ENCODE measurements around the gene ZIC5.

Gene ZIC5

DNA sequence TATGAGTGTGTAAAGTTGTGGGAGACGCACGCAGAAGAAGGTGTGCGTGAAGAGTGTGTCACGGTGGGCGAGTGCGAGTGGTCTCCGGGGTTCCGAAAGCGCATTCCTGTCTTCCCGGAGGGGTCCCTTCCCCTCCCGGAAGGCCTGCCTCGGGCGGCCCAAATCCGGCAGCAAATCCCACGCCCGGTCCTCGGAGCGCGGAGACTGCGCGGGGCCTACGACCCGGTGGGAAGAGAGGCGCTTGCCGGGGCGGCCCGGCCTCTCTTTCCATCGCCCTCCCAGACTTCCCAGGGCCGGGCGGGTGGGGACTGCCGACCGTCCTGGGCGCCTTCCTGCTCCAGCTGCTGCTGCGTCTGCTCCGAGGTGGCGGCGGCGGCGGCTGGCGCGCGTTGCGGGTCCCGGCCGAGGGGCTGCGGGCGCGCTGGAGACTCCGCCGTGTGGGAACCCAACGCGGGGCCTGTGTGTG is 2.1 kb downstream of the ZIC5 start:
- TF ChIP-seq, protein P1, sequence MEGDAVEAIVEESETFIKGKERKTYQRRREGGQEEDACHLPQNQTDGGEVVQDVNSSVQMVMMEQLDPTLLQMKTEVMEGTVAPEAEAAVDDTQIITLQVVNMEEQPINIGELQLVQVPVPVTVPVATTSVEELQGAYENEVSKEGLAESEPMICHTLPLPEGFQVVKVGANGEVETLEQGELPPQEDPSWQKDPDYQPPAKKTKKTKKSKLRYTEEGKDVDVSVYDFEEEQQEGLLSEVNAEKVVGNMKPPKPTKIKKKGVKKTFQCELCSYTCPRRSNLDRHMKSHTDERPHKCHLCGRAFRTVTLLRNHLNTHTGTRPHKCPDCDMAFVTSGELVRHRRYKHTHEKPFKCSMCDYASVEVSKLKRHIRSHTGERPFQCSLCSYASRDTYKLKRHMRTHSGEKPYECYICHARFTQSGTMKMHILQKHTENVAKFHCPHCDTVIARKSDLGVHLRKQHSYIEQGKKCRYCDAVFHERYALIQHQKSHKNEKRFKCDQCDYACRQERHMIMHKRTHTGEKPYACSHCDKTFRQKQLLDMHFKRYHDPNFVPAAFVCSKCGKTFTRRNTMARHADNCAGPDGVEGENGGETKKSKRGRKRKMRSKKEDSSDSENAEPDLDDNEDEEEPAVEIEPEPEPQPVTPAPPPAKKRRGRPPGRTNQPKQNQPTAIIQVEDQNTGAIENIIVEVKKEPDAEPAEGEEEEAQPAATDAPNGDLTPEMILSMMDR (IDR thresholded peaks at IDR 0.05; ENCODE audit: low read depth, low read length): no peak
- H3K4me3 ChIP-seq (replicated peaks in 1 of 2; ENCODE audit: low read depth in 2 of 2, low read length in 2 of 2): no peak overlapping the region
- no peak for DNase-seq (ENCODE audit: low read depth in 2 of 2)

DNA sequence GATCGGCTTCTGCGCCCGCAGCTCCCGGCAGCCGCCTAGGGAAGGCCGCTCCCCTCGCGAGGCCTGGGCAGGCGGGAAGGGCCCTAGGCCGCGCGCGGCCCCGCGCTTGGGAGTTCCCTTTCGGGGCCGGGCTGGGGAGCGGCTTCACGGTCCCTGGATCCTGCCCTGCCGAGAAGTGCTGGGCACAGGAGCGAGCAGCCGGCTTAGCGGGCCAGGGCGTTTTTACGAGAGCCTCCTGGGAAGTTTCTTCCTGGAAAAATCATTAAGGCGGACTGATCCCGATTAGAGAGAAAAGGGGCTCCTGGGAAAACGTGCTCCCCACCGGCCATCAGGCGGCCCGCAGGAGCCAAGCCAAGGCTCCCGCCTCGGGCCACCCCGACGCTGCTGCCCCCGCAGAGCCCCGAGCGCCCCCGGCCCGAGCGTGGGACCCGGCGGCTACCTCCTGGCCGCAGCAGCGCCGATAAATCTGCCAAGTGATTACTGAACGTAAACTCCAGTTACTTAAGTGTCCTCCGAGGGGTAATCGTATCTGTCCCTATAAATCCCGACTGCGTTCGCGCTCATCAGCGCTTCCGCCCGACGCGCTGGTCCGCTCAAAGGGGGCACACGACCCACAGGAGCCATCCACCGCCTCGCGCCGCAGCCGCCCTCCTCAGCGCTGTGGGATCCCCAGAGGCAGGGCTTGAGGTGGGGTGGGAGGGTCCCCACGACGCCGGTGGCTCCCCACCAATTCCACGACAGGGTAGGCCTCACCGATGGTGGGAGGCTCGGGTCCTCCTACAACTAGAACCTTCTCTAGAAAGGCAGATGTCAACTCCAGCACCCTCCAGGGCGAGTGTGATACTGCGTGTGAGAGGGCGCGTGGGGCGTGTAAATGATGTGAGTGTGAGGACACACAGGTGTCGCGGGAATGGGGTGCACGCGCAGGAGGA is 2.8 kb downstream of the ZIC5 start:
- DNase-seq (ENCODE audit: low read depth in 2 of 2): no peak
- peak overlapping the region in 1 of 2 donors; percentile 11 for H3K4me3 ChIP-seq (replicated peaks in 1 of 2; ENCODE audit: low read depth in 2 of 2, low read length in 2 of 2)
- TF ChIP-seq, protein P1 (IDR thresholded peaks at IDR 0.05; ENCODE audit: low read depth, low read length): no peak

DNA sequence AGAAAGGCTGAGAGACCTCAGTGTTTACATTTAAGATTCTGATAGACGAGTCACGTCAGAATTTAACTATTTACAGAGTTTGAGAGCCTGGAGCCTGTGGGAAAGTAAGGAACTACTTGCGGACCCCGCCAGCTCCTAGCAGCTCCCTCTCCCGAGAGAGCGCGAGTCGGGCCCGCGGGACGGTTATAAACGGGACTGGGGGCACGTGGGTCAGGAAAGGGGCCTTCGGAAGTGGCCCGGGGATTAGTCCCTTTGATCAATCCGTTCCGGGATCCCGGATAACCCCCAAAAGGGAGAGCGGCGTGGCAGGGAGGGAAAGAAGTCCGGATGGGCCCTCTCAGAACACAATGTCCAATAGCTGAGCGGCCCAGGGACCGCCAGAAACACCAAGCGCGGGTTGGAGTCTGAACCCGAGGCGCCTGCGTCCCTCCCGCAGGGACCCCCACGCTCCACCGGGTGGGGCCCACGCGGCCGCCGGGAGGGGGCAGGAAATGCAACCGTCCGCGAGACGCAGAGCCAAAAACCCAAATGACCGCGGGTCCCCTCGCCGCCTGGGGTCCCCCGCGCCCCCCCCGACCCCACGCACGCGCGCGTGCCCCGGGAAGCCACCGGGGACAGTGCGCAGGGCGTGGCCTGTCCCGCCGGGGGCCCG is 3.6 kb downstream of the ZIC5 start:
- no peak overlapping the region for H3K4me3 ChIP-seq (replicated peaks in 1 of 2; ENCODE audit: low read depth in 2 of 2, low read length in 2 of 2)
- TF ChIP-seq, protein P1 (IDR thresholded peaks at IDR 0.05; ENCODE audit: low read depth, low read length): no peak
- DNase-seq (ENCODE audit: low read depth in 2 of 2): no peak

DNA sequence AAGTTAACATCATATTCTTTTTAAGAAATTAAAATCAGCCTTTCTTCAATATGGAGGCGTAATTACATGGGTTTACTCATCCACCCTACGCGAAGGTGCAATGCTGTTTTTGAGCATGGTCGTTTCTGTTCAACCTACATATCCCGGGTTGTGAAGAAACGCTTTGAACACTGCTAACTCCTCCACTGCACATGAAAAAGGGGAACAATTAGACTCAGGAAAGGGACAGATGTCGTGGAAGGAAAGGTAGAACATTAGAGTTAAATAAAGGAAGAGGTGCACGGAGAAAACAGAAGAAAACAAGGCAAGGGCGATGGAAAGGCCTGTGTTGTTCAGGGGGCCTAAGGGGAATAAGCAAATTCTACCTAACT is 4.1 kb downstream of the ZIC5 start:
- TF ChIP-seq, protein P1 (IDR thresholded peaks at IDR 0.05; ENCODE audit: low read depth, low read length): no peak
- DNase-seq (ENCODE audit: low read depth in 2 of 2): no peak
- H3K4me3 ChIP-seq (replicated peaks in 1 of 2; ENCODE audit: low read depth in 2 of 2, low read length in 2 of 2): no peak overlapping the region

DNA sequence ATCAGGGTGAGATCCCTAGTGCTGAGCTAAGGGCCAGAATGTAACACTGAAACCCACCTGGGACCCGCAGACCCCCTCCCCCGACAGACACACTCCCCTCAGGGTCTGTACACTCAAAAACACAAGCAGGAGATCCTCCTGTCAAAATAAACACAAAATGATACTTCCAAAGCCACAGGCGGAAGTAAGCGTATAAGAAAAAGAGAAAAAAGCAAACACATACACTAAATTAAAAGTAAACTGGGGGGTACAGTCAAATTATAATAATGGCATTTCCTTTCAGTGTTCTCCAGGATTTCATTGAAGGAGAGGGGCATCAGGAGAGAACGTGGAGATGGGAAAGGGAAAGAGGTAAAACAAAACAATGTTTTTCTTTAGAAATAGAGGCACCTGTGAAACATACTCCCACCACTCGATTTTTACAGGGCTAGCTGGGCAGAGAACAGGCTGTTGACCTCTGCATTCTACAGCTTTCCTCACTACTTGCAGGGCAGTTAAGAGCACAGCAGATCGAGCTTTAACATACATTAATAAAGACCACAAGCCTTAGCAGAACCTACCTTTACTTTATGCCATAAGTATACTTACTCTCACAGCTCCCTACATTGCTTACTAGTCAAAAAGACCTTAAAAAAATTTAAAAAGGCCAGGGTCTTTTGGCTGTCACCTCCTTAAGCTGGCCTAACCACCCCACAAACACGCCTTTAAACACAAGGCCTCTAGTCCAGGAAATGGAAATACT is 5.3 kb downstream of the ZIC5 start:
- TF ChIP-seq, protein P1 (IDR thresholded peaks at IDR 0.05; ENCODE audit: low read depth, low read length): no peak
- DNase-seq (ENCODE audit: low read depth in 2 of 2): no peak

DNA sequence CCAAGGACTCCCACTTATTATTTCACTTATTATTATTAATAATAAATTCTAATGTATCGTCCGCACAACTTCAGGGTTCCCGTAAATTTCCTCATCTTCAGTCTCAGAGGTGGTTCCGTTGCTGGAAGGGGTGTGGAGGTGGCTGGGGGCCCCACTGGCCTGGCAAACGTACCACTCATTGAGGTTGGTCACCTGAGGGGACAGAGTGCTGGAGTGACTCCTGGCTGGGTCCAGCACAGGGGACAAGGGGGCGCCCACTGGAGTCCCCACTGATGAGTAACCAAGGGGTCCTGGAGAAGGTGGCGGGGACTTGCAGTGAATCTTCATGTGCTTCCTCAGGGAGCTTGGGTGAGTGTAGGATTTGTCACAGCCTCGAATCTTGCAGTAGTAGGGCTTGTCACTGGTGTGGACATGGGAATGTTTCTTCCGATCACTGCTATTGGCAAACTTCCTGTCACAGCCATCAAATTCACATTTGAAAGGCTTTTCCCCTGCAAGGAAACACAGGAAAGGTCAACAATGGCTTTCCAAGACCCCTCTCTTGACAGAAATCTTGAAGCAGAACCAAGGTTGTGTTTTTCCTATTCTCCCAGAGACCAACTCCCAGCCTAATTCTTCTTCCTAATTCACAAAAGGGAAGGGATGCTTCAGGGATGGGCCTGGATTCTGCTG is 6.1 kb downstream of the ZIC5 start:
- no peak for DNase-seq (ENCODE audit: low read depth in 2 of 2)
- H3K4me3 ChIP-seq (replicated peaks in 1 of 2; ENCODE audit: low read depth in 2 of 2, low read length in 2 of 2): no peak overlapping the region
- TF ChIP-seq, protein P1 (IDR thresholded peaks at IDR 0.05; ENCODE audit: low read depth, low read length): no peak

More for the DNA sequence above, 5.3 kb downstream of the ZIC5 start:
- H3K4me3 ChIP-seq (replicated peaks in 1 of 2; ENCODE audit: low read depth in 2 of 2, low read length in 2 of 2): no peak overlapping the region

Data from cardiac fibroblast (primary cell).